ENCODE data around the gene CHPT1.
"Not testable (repeated sequence)": the region's sequence is repeated elsewhere in the genome, so short reads cannot be mapped to it uniquely, and the experiment has no call there.

The CHPT1 gene

DNA sequence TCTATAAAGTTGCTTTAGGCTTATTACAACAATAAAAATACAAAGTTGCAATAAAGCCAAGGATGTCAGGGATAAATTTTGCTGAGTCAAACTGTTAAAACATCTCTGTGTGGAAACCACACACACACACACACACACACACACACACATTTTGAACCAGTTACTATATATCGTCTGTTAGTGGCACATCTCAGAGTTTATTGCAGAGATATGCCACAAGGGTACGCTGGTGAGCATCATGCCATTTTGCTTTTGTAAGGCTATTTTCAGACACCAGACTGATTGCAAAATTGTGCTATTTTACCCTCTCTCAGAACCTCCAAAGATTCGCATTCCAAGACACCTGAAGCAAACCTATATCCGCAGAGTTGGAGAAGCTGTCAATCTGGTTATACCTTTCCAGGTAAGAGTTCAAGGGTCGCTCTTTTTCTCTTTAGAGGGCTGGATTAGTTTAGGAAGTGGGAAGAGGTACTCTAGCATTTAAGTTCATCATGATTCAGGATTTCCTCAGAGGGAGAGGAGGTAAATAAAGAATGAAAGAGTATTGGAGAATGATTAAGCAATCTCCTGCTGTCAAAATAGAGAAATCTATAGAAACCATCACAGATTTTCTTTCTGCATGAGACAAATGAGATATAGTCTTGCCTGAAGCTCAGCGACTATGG is 27.3 kb upstream of the CHPT1 start:
- no peak overlapping the region for H3K4me3 ChIP-seq (ENCODE audit: low read depth, low read length)
- DNase-seq (ENCODE audit: low read depth): peak; percentile 85
- peak; percentile 74 for TF ChIP-seq CTCF (conservative IDR thresholded peaks at IDR 0.05; ENCODE audit: low read depth, low read length)

GRCh38 chr12:101671157-101671791 is 26.2 kb upstream of the CHPT1 start:
- DNase-seq (ENCODE audit: low read depth): no peak
- no peak for TF ChIP-seq CTCF (conservative IDR thresholded peaks at IDR 0.05; ENCODE audit: low read depth, low read length)
- H3K4me3 ChIP-seq (ENCODE audit: low read depth, low read length): no peak overlapping the region

- H3K4me3 ChIP-seq (ENCODE audit: low read depth, low read length): no peak overlapping the region
- no peak for DNase-seq (ENCODE audit: low read depth)
- no peak for TF ChIP-seq CTCF (conservative IDR thresholded peaks at IDR 0.05; ENCODE audit: low read depth, low read length)
Observed at GRCh38 chr12:101671833-101672232, 25.6 kb upstream of the CHPT1 start.

DNA sequence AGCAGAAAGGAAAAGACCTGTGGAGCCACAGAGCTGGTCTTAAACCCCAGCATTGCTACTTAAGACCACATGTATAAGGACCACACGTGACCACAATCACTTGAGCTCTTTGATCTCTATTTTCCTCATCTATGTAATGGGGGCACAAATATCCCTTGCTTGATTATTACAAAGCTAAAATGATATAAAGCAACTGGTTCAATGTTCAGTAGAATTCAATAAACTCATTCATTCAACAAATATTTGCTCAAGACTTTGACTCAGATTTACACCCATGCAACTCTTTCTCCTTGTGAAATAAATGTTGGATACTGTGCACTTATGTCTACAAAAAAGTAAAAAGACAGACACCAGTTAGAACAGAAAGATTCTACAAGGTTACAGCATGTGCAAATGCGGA is 21.9 kb upstream of the CHPT1 start:
- H3K4me3 ChIP-seq (ENCODE audit: low read depth, low read length): no peak overlapping the region
- no peak for DNase-seq (ENCODE audit: low read depth)
- TF ChIP-seq CTCF (conservative IDR thresholded peaks at IDR 0.05; ENCODE audit: low read depth, low read length): no peak

GRCh38 chr12:101676497-101676896 is 20.9 kb upstream of the CHPT1 start:
- DNase-seq (ENCODE audit: low read depth); H3K4me3 ChIP-seq (ENCODE audit: low read depth, low read length): not testable (repeated sequence)

DNA sequence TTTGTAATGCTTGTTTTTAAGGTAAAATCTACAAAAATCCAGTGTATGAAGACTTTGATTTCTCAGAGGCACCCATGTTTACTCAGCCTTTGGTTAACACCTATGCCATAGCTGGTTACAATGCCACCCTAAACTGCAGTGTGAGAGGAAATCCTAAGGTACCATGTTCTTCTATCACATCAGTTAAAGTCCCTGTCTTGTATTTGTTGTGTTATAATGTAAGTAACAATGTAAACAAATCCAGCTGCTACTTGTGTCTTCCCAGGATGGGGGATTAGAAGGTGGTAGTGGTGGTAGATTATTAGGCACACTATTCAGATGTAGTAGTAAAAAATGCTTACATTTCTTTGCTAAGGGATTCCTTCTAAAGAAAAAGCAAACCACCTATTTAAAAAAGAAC is 19.4 kb upstream of the CHPT1 start:
- no peak overlapping the region for H3K4me3 ChIP-seq (ENCODE audit: low read depth, low read length)
- no peak for DNase-seq (ENCODE audit: low read depth)
- no peak for TF ChIP-seq CTCF (conservative IDR thresholded peaks at IDR 0.05; ENCODE audit: low read depth, low read length)

DNA sequence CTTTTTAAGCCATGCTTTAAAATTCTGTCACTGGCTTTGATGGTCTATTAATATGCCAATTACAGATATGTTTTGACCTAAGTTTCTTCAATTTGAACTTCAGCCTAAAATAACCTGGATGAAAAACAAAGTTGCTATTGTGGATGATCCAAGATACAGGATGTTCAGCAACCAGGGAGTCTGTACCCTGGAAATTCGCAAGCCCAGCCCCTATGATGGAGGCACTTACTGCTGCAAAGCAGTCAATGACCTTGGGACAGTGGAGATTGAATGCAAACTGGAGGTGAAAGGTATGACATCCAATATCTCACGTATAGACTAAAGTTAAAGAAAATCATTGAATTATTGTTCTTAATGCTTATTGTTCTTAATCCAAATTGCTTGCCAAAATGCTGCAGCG is 17.2 kb upstream of the CHPT1 start:
- no peak overlapping the region for H3K4me3 ChIP-seq (ENCODE audit: low read depth, low read length)
- DNase-seq (ENCODE audit: low read depth): no peak
- TF ChIP-seq CTCF (conservative IDR thresholded peaks at IDR 0.05; ENCODE audit: low read depth, low read length): no peak
